ENCODE data around the gene MYEOV.

The MYEOV gene

GRCh38 chr11:69293819-69294505 is at the start of gene MYEOV:
MYEOV (plus strand) TSS chr11:69294155; CDS start chr11:69295355, 1,200 bp downstream.
- no peak for DNase-seq

GRCh38 chr11:69244266-69244665 is 49.7 kb upstream of the MYEOV start:
- no peak for DNase-seq

- no peak for DNase-seq
Measured at GRCh38 chr11:69245041-69245440, 48.9 kb upstream of the MYEOV start.

- no peak for DNase-seq
Measured at GRCh38 chr11:69245491-69246345, 48.2 kb upstream of the MYEOV start.

- no peak for DNase-seq
Measured at GRCh38 chr11:69249311-69250185, 44.4 kb upstream of the MYEOV start.

GRCh38 chr11:69250186-69251056 is 43.5 kb upstream of the MYEOV start:
- DNase-seq, result no peak

GRCh38 chr11:69251057-69251393 is 42.9 kb upstream of the MYEOV start:
- DNase-seq, result no peak

- DNase-seq, result no peak
Measured at GRCh38 chr11:69251639-69252489, 42.1 kb upstream of the MYEOV start.

- DNase-seq, result no peak
Measured at GRCh38 chr11:69252490-69252837, 41.5 kb upstream of the MYEOV start.

GRCh38 chr11:69253028-69253427 is 40.9 kb upstream of the MYEOV start:
- no peak for DNase-seq

GRCh38 chr11:69257134-69257533 is 36.8 kb upstream of the MYEOV start:
- DNase-seq, result no peak

GRCh38 chr11:69257838-69258658 is 35.9 kb upstream of the MYEOV start:
- no peak for DNase-seq

GRCh38 chr11:69259096-69259495 is 34.9 kb upstream of the MYEOV start:
- DNase-seq, result no peak

- no peak for DNase-seq
Measured at GRCh38 chr11:69260622-69261021, 33.3 kb upstream of the MYEOV start.

GRCh38 chr11:69261116-69261515 is 32.8 kb upstream of the MYEOV start:
- no peak for DNase-seq

- no peak for DNase-seq
Measured at GRCh38 chr11:69262918-69263735, 30.8 kb upstream of the MYEOV start.

- DNase-seq, result no peak
Measured at GRCh38 chr11:69263736-69264052, 30.3 kb upstream of the MYEOV start.

- DNase-seq, result no peak
Measured at GRCh38 chr11:69264486-69264885, 29.5 kb upstream of the MYEOV start.

- no peak for DNase-seq
Measured at GRCh38 chr11:69265210-69265609, 28.7 kb upstream of the MYEOV start.
